COLO829 (cell line): ENCODE results near the gene NUSAP1.
"Not testable (repeated sequence)": the region's sequence is repeated elsewhere in the genome, so short reads cannot be mapped to it uniquely, and the experiment has no call there.

Experiments used
- DNase-seq: peaks from one replicate; pipeline ENCODE4 v3.0.0; 2012; ENCODE audit warnings: low spot score

The NUSAP1 gene

GRCh38 chr15:41332194-41333025 lies at the start of gene NUSAP1, which contains the start of gene OIP5:
NUSAP1 (plus strand) TSS chr15:41332881; CDS start chr15:41332958, 77 bp downstream.
OIP5 (minus strand) TSS chr15:41332591; CDS start chr15:41332561, 30 bp downstream.
- DNase-seq, result peak; percentile 99

DNA sequence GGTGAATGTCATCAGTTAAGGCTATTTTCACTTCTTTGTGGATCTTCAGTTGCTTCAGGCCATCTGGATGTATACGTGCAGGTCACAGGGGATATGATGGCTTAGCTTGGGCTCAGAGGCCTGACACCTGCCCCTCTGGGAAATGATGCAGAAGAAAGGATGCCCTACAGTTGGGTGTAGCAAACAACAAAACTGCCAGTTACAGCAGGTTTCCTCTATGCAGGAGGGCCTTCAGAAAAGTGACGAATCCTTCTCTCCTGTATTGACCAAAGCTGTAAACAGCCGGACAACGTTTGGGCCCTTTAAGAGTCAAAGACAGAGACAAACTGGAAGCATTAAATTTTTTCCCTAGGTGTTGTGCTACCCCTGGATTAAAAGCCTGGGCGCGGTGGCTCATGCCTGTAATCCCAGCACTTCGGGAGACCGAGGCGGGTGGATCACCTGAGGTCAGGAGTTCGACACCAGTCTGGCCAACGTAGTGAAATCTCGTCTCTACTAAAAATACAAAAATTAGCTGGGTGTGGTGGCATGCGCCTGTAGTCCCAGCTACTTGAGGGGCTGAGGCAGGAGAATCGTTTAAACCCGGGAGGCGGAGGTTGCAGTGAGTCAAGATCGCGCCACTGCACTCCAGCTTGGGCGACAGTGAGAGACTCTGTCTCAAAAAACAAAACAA lies 49.6 kb upstream of the NUSAP1 start:
- not testable (repeated sequence) for DNase-seq

- peak; percentile 97 for DNase-seq
Observed at GRCh38 chr15:41283653-41284426, 48.8 kb upstream of the NUSAP1 start.

DNA sequence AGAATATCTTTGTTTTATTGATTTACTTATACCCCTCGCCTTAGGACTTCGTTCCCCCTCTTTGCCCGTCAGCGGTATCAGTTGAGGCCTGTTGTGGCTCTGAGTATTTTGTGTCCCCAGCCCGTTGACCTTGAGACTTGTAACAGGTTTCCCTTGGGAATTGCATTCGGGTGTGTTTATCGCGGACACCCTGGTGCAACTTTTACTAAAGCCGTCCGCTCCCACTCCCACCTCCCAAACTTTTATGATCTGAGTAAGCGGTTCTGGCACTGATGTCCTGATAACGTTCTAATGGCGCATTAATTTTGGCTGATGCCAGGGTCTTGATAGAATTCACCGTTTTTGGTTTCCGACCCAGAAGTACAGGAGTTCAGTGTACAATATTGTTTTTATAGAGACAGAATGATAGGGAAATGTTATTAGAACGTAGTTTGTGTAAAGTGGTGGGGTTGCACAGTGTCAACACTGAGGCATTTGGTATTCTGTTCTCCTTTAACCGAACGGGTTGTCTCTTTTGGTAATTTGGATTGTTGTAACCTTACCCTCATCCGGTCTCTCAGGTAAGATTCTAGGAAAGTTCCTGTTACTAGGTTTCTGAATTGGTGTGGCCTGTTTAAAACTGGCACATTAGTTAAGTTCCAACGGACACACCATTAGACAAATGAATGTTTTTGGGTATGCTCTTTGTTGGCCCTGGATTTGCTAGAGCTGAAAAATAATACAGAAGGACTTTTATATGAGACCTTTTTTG lies 48.1 kb upstream of the NUSAP1 start:
- DNase-seq, result peak; percentile 25

DNA sequence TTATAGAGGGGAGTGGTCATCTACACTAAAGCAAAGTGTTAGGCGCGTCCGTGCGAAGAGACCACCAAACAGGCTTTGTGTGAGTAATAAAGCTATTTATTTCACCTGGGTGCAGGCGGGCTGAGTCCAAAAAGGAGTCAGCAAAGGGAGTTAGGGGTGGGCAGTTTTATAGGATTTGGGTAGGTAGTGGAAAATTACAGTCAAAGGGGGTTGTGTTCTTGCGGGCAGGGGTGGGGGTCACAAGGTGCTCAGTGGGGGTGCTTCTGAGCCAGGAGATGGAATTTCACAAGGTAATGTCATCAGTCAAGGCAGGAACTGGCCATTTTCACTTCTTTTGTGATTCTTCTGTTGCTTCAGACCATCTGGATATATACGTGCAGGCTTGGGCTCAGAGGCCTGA lies 47.4 kb upstream of the NUSAP1 start:
- no peak for DNase-seq

DNA sequence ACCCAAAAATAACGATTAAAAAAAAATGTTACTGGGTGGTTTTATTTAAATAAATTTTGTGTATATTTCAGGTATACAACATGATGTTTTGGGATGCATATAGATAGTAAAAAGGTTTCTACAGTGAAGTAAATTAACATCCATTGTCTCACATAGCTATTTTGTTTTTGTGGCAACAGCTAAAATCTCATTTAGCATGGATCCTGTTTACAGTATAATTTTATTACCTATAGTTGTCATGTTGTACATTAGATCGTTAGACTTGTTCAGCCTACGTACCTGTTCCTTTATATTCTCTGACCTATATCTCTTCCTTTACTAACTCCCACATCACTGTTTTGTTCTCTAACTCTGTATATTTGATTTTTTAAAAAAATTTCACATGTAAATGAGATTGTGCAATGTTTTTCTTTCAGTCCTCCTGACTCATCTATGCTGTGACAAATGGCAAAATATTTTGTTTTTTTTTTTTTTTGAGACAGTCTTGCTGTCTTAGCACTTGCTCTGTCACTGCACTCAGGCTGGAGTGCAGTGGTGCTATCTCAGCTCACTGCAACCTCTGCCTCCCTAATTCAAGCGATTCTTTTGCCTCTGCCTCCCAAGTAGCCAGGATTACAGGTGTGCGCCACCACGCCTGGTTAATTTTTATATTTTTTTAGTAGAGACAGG lies 45.9 kb upstream of the NUSAP1 start:
- DNase-seq, result no peak

DNA sequence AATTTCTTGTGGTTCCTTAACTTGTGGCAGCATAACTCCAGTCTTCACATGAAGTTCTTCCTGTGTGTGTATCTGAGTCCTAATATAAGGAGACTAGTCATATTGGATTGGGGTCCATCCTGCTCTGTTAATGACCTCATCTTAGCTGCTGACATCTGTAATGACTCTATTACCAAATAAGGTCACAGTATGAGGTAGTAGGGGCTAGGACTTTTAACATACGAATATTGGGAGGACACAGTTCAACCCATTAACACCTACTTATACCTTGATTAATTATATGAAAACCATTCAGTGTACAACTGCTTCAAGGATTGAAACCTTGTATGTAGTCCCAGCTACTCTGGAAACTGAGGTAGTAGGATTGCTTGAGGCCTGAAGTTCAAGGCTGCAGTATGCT lies 44.2 kb upstream of the NUSAP1 start:
- DNase-seq, result no peak

DNA sequence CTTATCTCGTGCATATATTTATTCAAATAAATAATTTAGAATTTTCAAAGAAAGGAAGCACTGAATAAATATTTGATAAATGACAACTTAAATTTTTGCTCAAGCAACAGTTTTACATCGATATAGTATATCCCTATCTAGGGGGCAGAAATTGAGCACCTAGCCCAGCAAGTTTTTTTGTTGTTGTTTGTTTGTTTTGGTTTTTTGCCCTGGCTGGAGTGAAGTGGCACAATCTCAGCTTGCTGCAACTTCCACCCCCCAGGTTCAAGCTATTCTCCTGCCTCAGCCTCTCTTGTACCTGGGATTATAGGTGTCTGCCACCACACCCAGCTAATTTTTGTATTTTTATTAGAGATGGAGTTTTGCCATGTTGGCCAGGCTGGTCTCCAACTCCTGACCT lies 42.7 kb upstream of the NUSAP1 start:
- DNase-seq, result no peak

- DNase-seq, result no peak
Observed at GRCh38 chr15:41291065-41291631, 41.5 kb upstream of the NUSAP1 start.

DNA sequence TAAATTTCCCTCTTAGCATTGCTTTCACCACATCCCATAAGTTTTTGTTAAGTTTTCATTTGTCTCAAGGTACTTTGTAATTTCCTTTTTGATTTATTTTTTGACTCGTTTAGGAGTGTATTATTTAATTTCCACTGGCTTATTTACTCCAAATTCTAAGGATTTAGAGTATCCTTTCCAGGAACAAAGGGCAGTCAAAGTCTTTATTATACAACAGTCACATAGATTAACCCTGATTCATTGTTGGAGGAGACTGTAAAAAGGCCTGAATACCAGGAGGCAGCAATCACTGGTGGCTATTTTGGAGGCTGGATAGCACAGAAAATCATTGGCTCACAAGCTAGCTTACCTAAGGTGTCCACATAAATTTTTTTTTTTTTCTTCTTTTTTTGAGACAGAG lies 40.2 kb upstream of the NUSAP1 start:
- no peak for DNase-seq

DNA sequence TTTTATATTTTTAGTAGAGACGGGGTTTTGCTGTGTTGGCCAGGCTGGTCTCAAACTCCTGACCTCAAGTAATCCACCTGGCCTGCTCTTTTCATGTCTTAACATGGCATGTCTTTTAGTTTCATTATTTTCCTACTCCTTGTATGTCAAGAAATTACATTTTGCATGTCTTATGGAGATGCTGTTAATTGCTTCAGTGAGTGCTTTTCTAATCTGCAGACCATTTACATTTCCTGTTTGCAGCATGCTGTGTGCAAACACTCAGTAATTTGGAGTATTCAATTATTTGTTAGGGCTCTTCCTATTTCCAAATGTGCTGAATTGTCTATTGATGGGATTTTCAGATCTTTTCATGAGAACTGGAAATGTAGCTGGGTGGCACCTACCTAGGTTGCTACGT lies 31.5 kb upstream of the NUSAP1 start:
- DNase-seq, result not testable (repeated sequence)

DNA sequence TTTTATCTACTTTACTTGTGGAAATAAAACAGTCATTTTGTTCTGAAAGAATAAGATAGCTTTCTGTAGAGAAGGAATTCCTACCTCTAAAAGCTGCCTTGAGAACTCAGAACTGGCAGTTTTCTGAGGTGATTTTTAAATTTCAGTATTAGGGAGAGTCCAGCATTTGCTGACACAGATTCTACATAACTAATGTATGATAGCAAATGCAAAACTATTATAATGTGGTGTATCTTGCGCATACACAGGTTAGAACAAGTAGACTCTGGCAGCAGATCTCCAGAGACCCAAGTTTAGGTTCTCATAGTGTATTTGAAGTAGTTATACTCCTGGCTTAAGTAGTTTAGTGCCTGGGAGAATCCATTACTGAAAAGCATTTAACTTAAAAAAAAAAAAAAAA lies 31.1 kb upstream of the NUSAP1 start:
- DNase-seq, result no peak

- no peak for DNase-seq
Observed at GRCh38 chr15:41304149-41304770, 28.4 kb upstream of the NUSAP1 start.

GRCh38 chr15:41307679-41308078 lies 25.0 kb upstream of the NUSAP1 start:
- no peak for DNase-seq

GRCh38 chr15:41309226-41309905 lies 23.3 kb upstream of the NUSAP1 start:
- no peak for DNase-seq

DNA sequence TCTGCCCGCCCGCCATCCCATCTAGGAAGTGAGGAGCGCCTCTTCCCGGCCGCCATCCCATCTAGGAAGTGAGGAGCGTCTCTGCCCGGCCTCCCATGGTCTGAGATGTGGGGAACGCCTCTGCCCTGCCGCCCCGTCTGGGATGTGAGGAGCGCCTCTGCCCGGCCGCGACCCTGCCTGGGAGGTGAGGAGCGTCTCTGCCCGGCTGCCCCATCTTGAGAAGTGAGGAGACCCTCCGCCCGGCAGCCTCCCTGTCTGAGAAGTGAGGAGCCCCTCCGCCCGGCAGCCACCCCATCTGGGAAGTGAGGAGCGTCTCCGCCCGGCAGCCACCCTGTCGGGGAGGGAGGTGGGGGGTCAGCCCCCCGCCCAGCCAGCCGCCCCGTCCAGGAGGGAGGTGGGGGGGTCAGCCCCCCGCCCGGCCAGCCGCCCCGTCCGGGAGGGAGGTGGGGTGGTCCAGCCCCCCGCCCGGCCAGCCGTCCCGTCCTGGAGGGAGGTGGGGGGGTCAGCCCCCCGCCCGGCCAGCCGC lies 11.8 kb upstream of the NUSAP1 start:
- DNase-seq, result not testable (repeated sequence)

- no peak for DNase-seq
Observed at GRCh38 chr15:41323611-41324010, 9.1 kb upstream of the NUSAP1 start.

GRCh38 chr15:41331281-41331680 lies 1.4 kb upstream of the NUSAP1 start:
- DNase-seq, result no peak

DNA sequence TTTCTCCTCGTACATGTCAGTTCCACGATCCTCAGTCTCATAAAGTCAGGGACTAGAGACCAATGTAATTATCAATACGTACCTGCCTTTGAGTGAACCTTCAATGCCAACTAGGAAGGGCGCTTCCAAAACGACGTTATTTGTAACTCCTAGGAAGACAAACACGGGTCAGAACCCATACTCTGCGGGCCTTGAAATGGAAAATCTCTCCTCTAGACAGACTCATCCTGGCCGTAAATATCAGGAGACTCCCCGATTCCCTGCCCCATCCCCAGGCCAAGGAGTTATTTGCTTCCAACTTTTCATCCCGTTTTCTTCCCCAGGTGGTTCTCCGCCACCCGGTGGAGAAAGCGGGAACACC lies 868 bp upstream of the NUSAP1 start:
- DNase-seq, result peak; percentile 61
